ENCODE measurements around the gene SCYGR2.

DNA sequence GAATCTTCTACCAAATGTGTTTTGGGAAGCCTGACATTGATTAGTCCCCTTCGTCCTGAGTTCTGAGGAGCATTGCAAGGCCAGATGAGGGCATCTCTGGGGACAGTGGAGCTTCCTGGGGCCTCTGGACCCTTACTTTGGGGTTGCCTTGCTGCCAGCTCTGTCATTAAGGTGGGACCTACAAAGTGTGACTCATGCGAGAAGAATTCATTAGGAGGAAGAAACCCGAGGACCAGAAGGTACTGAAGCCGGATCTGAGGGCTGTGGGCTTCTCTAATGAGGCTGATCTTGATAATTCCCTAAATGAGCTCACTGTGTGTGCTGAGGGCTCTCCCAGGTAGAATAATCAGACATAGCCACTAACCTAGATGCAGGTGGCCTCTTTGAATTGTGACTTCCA is 695 bp upstream of the SCYGR2 start:
- TF ChIP-seq, protein P1, sequence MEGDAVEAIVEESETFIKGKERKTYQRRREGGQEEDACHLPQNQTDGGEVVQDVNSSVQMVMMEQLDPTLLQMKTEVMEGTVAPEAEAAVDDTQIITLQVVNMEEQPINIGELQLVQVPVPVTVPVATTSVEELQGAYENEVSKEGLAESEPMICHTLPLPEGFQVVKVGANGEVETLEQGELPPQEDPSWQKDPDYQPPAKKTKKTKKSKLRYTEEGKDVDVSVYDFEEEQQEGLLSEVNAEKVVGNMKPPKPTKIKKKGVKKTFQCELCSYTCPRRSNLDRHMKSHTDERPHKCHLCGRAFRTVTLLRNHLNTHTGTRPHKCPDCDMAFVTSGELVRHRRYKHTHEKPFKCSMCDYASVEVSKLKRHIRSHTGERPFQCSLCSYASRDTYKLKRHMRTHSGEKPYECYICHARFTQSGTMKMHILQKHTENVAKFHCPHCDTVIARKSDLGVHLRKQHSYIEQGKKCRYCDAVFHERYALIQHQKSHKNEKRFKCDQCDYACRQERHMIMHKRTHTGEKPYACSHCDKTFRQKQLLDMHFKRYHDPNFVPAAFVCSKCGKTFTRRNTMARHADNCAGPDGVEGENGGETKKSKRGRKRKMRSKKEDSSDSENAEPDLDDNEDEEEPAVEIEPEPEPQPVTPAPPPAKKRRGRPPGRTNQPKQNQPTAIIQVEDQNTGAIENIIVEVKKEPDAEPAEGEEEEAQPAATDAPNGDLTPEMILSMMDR (IDR thresholded peaks at IDR 0.05), result no peak
- TF ChIP-seq POLR2A (IDR thresholded peaks at IDR 0.05) (no peak), POLR2AphosphoS5 (IDR thresholded peaks at IDR 0.05; ENCODE audit: insufficient read depth in 1 of 2, low read depth in 1 of 2) (no peak)

Measured in vagina (tissue), 2 donors.